Measurements from ENCODE around the gene UBR4.

DNA sequence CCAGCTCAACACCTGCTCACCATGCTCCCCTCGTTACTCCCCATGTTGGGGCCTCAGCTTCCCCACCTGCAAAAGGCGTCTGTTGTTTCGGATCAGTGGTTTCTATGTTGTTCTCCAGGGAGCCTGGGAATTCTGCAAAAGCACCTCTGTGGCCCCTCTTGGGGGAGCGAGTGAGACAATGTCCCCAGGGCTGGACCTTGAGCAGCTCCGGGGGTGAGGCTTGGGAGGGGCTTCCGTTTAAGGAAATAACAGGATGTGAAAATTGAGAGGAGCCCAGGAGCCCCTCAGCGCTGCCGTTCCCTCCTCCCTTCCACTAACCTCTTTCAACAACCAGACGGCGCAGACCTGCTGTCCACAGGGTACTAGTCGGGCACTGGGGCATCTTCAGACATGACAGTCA lies 155.1 kb downstream of the UBR4 start:
- TF ChIP-seq, protein P1, sequence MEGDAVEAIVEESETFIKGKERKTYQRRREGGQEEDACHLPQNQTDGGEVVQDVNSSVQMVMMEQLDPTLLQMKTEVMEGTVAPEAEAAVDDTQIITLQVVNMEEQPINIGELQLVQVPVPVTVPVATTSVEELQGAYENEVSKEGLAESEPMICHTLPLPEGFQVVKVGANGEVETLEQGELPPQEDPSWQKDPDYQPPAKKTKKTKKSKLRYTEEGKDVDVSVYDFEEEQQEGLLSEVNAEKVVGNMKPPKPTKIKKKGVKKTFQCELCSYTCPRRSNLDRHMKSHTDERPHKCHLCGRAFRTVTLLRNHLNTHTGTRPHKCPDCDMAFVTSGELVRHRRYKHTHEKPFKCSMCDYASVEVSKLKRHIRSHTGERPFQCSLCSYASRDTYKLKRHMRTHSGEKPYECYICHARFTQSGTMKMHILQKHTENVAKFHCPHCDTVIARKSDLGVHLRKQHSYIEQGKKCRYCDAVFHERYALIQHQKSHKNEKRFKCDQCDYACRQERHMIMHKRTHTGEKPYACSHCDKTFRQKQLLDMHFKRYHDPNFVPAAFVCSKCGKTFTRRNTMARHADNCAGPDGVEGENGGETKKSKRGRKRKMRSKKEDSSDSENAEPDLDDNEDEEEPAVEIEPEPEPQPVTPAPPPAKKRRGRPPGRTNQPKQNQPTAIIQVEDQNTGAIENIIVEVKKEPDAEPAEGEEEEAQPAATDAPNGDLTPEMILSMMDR (IDR thresholded peaks at IDR 0.05; ENCODE audit: low read length), result no peak
- no peak for TF ChIP-seq EZH2phosphoT487 (IDR thresholded peaks at IDR 0.05; ENCODE audit: low read length)
